NCI-H510A (cell line): ENCODE data around the gene TRPM2.

Experiments used
- DNase-seq: peaks from one replicate; lab custom pipeline; 2025; lab: John Stamatoyannopoulos, UW

Gene TRPM2

GRCh38 chr21:44445145-44445812, 91.9 kb downstream of the TRPM2 start:
- DNase-seq, result no peak

GRCh38 chr21:44448651-44449131, 95.3 kb downstream of the TRPM2 start:
- no peak for DNase-seq

- no peak for DNase-seq
Observed at GRCh38 chr21:44449473-44450363, 96.3 kb downstream of the TRPM2 start.

GRCh38 chr21:44450402-44450801, 97.0 kb downstream of the TRPM2 start:
- no peak for DNase-seq

- DNase-seq, result no peak
Observed at GRCh38 chr21:44450999-44451398, 97.6 kb downstream of the TRPM2 start.

- DNase-seq, result no peak
Observed at GRCh38 chr21:44453120-44453519, 99.7 kb downstream of the TRPM2 start.

GRCh38 chr21:44454058-44454457, 100.6 kb downstream of the TRPM2 start:
- no peak for DNase-seq

GRCh38 chr21:44454747-44455523, 101.5 kb downstream of the TRPM2 start, which contains the start of gene LRRC3:
TSS of gene LRRC3 (plus strand) at chr21:44455510. CDS start at chr21:44456645, 1,135 bp downstream.
- no peak for DNase-seq

GRCh38 chr21:44455524-44456213, 102.2 kb downstream of the TRPM2 start:
- no peak for DNase-seq

GRCh38 chr21:44456214-44456914, 102.9 kb downstream of the TRPM2 start:
- DNase-seq, result no peak

GRCh38 chr21:44456915-44457736, 103.7 kb downstream of the TRPM2 start:
- DNase-seq, result no peak

- no peak for DNase-seq
Observed at GRCh38 chr21:44458971-44459711, 105.7 kb downstream of the TRPM2 start.

- no peak for DNase-seq
Observed at GRCh38 chr21:44459712-44460440, 106.5 kb downstream of the TRPM2 start.

- no peak for DNase-seq
Observed at GRCh38 chr21:44460441-44460755, 107.0 kb downstream of the TRPM2 start.

- no peak for DNase-seq
Observed at GRCh38 chr21:44461005-44461404, 107.6 kb downstream of the TRPM2 start.

- no peak for DNase-seq
Observed at GRCh38 chr21:44461464-44462001, 108.1 kb downstream of the TRPM2 start.

- no peak for DNase-seq
Observed at GRCh38 chr21:44462086-44462833, 108.8 kb downstream of the TRPM2 start.

- DNase-seq, result no peak
Observed at GRCh38 chr21:44462834-44463200, 109.4 kb downstream of the TRPM2 start.
